H4 (cell line): Measurements from ENCODE around the gene MICU1. TPM values are rescaled to one million over a fixed set of nuclear protein-coding genes. Genes with fewer than 3 reads are reported as not detected.
A peak's percentile ranks its signal among the peaks of the same experiment; 100 is the strongest.
"Not testable (repeated sequence)": the region's sequence is repeated elsewhere in the genome, so short reads cannot be mapped to it uniquely, and the experiment has no call there.

Experiments used
- DNase-seq: peaks from one replicate; pipeline ENCODE4 v3.0.0-alpha.2; 2015; ENCODE audit warnings: low spot score
- total RNA-seq: library from RNA; depleted of rRNA; stranded (reverse); fragments of >200 nt; shearing (Covaris generic); gene quantifications from 2 replicates; pipeline ENCODE4 v1.2.3, GENCODE V29; 2014

The MICU1 gene
- total RNA-seq, 1 experiment from 2014 or later: 53.9 TPM

- DNase-seq: no peak
Observed at GRCh38 chr10:72351479-72351878, 274.4 kb downstream of the MICU1 start.

- no peak for DNase-seq
Observed at GRCh38 chr10:72349438-72349837, 276.4 kb downstream of the MICU1 start.

GRCh38 chr10:72348282-72348681 is 277.6 kb downstream of the MICU1 start:
- DNase-seq: no peak

- DNase-seq: not testable (repeated sequence)
Observed at GRCh38 chr10:72346117-72346516, 279.8 kb downstream of the MICU1 start.

- DNase-seq: no peak
Observed at GRCh38 chr10:72344932-72345331, 280.9 kb downstream of the MICU1 start.

GRCh38 chr10:72342911-72343310 is 283.0 kb downstream of the MICU1 start:
- no peak for DNase-seq

GRCh38 chr10:72340510-72341261 is 285.2 kb downstream of the MICU1 start:
- no peak for DNase-seq

- DNase-seq: no peak
Observed at GRCh38 chr10:72338180-72338579, 287.7 kb downstream of the MICU1 start.

GRCh38 chr10:72337722-72338121 is 288.2 kb downstream of the MICU1 start:
- DNase-seq: no peak

- peak; percentile 68 for DNase-seq
Observed at GRCh38 chr10:72337039-72337629, 288.7 kb downstream of the MICU1 start.

- DNase-seq: no peak
Observed at GRCh38 chr10:72336259-72337038, 289.4 kb downstream of the MICU1 start.

- peak; percentile 82 for DNase-seq
Observed at GRCh38 chr10:72335394-72336258, 290.3 kb downstream of the MICU1 start.

GRCh38 chr10:72334825-72335393 is 291.0 kb downstream of the MICU1 start:
- peak; percentile 97 for DNase-seq

GRCh38 chr10:72334196-72334824 is 291.6 kb downstream of the MICU1 start:
- DNase-seq: peak; percentile 50

GRCh38 chr10:72333112-72334015 is 292.5 kb downstream of the MICU1 start:
- no peak for DNase-seq

GRCh38 chr10:72332423-72333111 is 293.3 kb downstream of the MICU1 start:
- DNase-seq: no peak

GRCh38 chr10:72331575-72332422 is 294.1 kb downstream of the MICU1 start:
- peak; percentile 77 for DNase-seq

- DNase-seq: no peak
Observed at GRCh38 chr10:72330069-72330426, 295.8 kb downstream of the MICU1 start.
